OCI-M1 (cell line): Measurements from ENCODE around the gene TPI1.
"Not testable (repeated sequence)": the region's sequence is repeated elsewhere in the genome, so short reads cannot be mapped to it uniquely, and the experiment has no call there.

Source experiments
- DNase-seq: peaks from one replicate; lab custom pipeline; 2025; lab: John Stamatoyannopoulos, UW

Gene TPI1

GRCh38 chr12:6894321-6894720 lies 27.0 kb downstream of the TPI1 start:
- no peak for DNase-seq

GRCh38 chr12:6896846-6897435 lies 29.6 kb downstream of the TPI1 start:
- DNase-seq, result no peak

- no peak for DNase-seq
These were observed 32.1 kb downstream of the TPI1 start for GRCh38 chr12:6899427-6899826.

GRCh38 chr12:6899837-6900519 lies 32.6 kb downstream of the TPI1 start:
- DNase-seq, result peak; percentile 76

GRCh38 chr12:6902448-6902847 lies 35.1 kb downstream of the TPI1 start:
- no peak for DNase-seq

GRCh38 chr12:6903722-6904121 lies 36.4 kb downstream of the TPI1 start:
- DNase-seq, result peak; percentile 61

- DNase-seq, result peak; percentile 98
These were observed 37.2 kb downstream of the TPI1 start, which contains the start of gene LRRC23 for GRCh38 chr12:6904280-6905276. TSS of gene LRRC23 (plus strand) at chr12:6904822. CDS start at chr12:6905634, 812 bp downstream.

- no peak for DNase-seq
These were observed 38.2 kb downstream of the TPI1 start for GRCh38 chr12:6905414-6906040.

- DNase-seq, result not testable (repeated sequence)
These were observed 40.8 kb downstream of the TPI1 start for GRCh38 chr12:6908141-6908540.

- no peak for DNase-seq
These were observed 42.3 kb downstream of the TPI1 start for GRCh38 chr12:6909421-6910145.

- DNase-seq, result no peak
These were observed 45.0 kb downstream of the TPI1 start for GRCh38 chr12:6912164-6912935.

GRCh38 chr12:6914246-6914946 lies 47.1 kb downstream of the TPI1 start, which contains the start of gene ENO2:
TSS of gene ENO2 (plus strand) at chr12:6914580. CDS start at chr12:6915833, 1,253 bp downstream.
- DNase-seq, result peak; percentile 60

GRCh38 chr12:6914947-6915788 lies 47.8 kb downstream of the TPI1 start:
- DNase-seq, result peak; percentile 61

GRCh38 chr12:6915789-6916285 lies 48.5 kb downstream of the TPI1 start:
- no peak for DNase-seq

- no peak for DNase-seq
These were observed 49.3 kb downstream of the TPI1 start for GRCh38 chr12:6916426-6917200.

- no peak for DNase-seq
These were observed 50.3 kb downstream of the TPI1 start for GRCh38 chr12:6917491-6918231.

- DNase-seq, result peak; percentile 40
These were observed 52.3 kb downstream of the TPI1 start for GRCh38 chr12:6919588-6919987.
